Pancreas (tissue), 10 donors: ENCODE data around the gene LRRC61. TPM values are rescaled to one million over a fixed set of nuclear protein-coding genes. Genes with fewer than 3 reads are reported as not detected.
A peak's percentile ranks its signal among the peaks of the same experiment; 100 is the strongest.

Source experiments
- ATAC-seq, 4 donors: fragments of 200-7000 bp; cut with Tn5 transposase; one replicate each; pipeline versions ENCODE4 v1.8.0 to v1.9.1; 2020; ENCODE audit warnings: mild to moderate bottlenecking in 4 of 4, moderate library complexity in 4 of 4
- DNase-seq, 6 donors: peaks; one replicate each; pipeline ENCODE4 v3.0.0-alpha.2; 2020
- FAIRE-seq: peaks from 2 replicates; lab custom pipeline; 2012; peaks lifted over from hg19 to GRCh38; lab: Jason Lieb, UNC
- H3K27ac ChIP-seq, 4 donors: fragments of 200-600 bp; sonication (generic); 1 replicate in 3 of 4; 2 replicates in 1 of 4; pipeline versions ENCODE4 v1.5.0 to v1.8.0; 2020
- H3K27me3 ChIP-seq, 4 donors: fragments of 200-600 bp; one replicate each; pipeline ENCODE4 v1.8.0; 2021
- H3K36me3 ChIP-seq, 3 donors: fragments of 200-600 bp; sonication (generic) in 1 of 3; one replicate each; pipeline versions ENCODE4 v1.5.0 to v1.8.0; 2020 to 2021
- H3K4me1 ChIP-seq, 3 donors: fragments of 200-600 bp; one replicate each; pipeline ENCODE4 v1.8.0; 2021
- H3K4me3 ChIP-seq, 4 donors: fragments of 200-600 bp; sonication (generic) in 2 of 4; one replicate each; pipeline versions ENCODE4 v1.5.0 to v1.8.0; 2020 to 2021
- H3K9me3 ChIP-seq, 4 donors: fragments of 200-600 bp; one replicate each; pipeline ENCODE4 v1.8.0; 2021
- CTCF ChIP-seq, 4 donors: fragments of 200-600 bp; sonication (generic) in 3 of 4; IDR thresholded peaks; one replicate each; pipeline versions ENCODE4 v1.5.0 to v1.8.0; 2021; ENCODE audit warnings: antibody characterized with exemption in 4 of 4
- WGBS, 2 donors: extraction: QIAGEN DNeasy Blood & Tissue Kit; methylation state at CpG; one replicate each; pipeline ENCODE4 v1.1.7; 2013; 5-methylcytosine and 5-hydroxymethylcytosine counted together
- intact Hi-C, 3 donors: fragments of 100-400 bp; cut with DNase I; formaldehyde crosslinking; loops; one replicate each; pipeline versions ENCODE4 v1.11.1 to v1.14.2; 2022
- polyA plus RNA-seq, 2 donors: library from polyadenylated mRNA; stranded (reverse); fragments of 200-250 nt; gene quantifications; one replicate each; pipeline ENCODE4 v1.2.3, GENCODE V29; 2013
- total RNA-seq, 6 donors: library from RNA; stranded (reverse); fragmentation: NEBNext Ultra II Directional in 4 of 6; extraction: Animal tissue kit (Norgen Biotek cat#: 25700) in 4 of 6; gene quantifications; one replicate each; pipeline versions ENCODE4 v1.2.1 to v1.2.4, GENCODE V29; 2021 to 2023
- donor health status: healthy with polysubstance abuse.
- donor health status: DM: no; HTN: no; CAD: no; lungs with moderate emphysema.
- donor health status: DM: no; HTN: no; CAD: no.
- donor health status: control.
- donor health status: control.
- donor health status: Bipolar disorder and iron deficiency.
- donor health status: DM: yes; HTN: yes; CAD: no.
- donor health status: DM: no; HTN: no; CAD: no.
- donor health status: DM: no; HTN: no; CAD: no.
- donor health status: DM: yes; HTN: yes; CAD: no.

LRRC61 gene
- total and polyA plus RNA-seq, 8 donors = 7.1 to 11.2 (median 8.8) TPM

- intact Hi-C loops = no loop called here
- DNase-seq = no peak
- no peak for FAIRE-seq
- Histone ChIP-seq H3K36me3 (peaks cover 0 to 7% (median 0%) of the 10 kb centered on the region in 3 donors), H3K4me1 (peaks cover 11 to 30% (median 17%) of the 10 kb centered on the region in 3 donors), H3K4me3 (peak overlapping the region; percentile 64 to 82 (median 74)), H3K27me3 (no peaks in the 10 kb centered on the region), H3K27ac (peak overlapping the region; percentile 98 to 99 (median 98)), H3K9me3 (no peaks in the 10 kb centered on the region)
- WGBS, 2 donors = 7 to 10% methylated on average over 16 of the region's 16 CpGs
- ATAC-seq = peak in 2 of 4 donors; percentile 28 to 33
- no peak for TF ChIP-seq CTCF (IDR thresholded peaks at IDR 0.05)
Observed at GRCh38 chr7:150323682-150324372, 672 bp downstream of the LRRC61 start.

GRCh38 chr7:150324373-150324961, 1.3 kb downstream of the LRRC61 start:
- Histone ChIP-seq H3K4me3 (peak overlapping the region; percentile 64 to 82 (median 74)), H3K27me3 (no peaks in the 10 kb centered on the region), H3K4me1 (peaks cover 11 to 30% (median 17%) of the 10 kb centered on the region in 3 donors), H3K36me3 (peaks cover 0 to 7% (median 0%) of the 10 kb centered on the region in 3 donors), H3K9me3 (no peaks in the 10 kb centered on the region), H3K27ac (peak overlapping the region; percentile 98 to 99 (median 98))
- intact Hi-C loops = no loop called here
- DNase-seq (peak in 2 of 6 donors; percentile 40 to 65), ATAC-seq (peak in 3 of 4 donors; percentile 20 to 38 (median 26)), FAIRE-seq (no peak)
- TF ChIP-seq CTCF (IDR thresholded peaks at IDR 0.05) = no peak
- 28 to 35% methylated on average over 12 of the region's 12 CpGs for WGBS, 2 donors

- H3K4me1 ChIP-seq = peaks cover 11 to 28% (median 16%) of the 10 kb centered on the region in 3 donors
- no peaks in the 10 kb centered on the region for H3K9me3 ChIP-seq
- DNase-seq = no peak
- peaks cover 0 to 7% (median 0%) of the 10 kb centered on the region in 3 donors for H3K36me3 ChIP-seq
- ATAC-seq = no peak
- H3K4me3 ChIP-seq = no peak overlapping the region
- WGBS, 2 donors = 93 to 95% methylated on average over 10 of the region's 10 CpGs
- H3K27me3 ChIP-seq = no peaks in the 10 kb centered on the region
- no peak for TF ChIP-seq CTCF (IDR thresholded peaks at IDR 0.05)
- intact Hi-C loops = no loop called here
- H3K27ac ChIP-seq = peak overlapping the region in 3 of 4 donors; percentile 98 to 99 (median 98)
- FAIRE-seq = no peak
Observed at GRCh38 chr7:150325110-150325611, 2.0 kb downstream of the LRRC61 start.

- intact Hi-C loops = no loop called here
- no peak overlapping the region for H3K4me3 ChIP-seq
- DNase-seq (no peak), ATAC-seq (no peak), FAIRE-seq (no peak)
- no peak for TF ChIP-seq CTCF (IDR thresholded peaks at IDR 0.05)
- H3K4me1 ChIP-seq = peaks cover 7 to 21% (median 9%) of the 10 kb centered on the region in 3 donors
- H3K36me3 ChIP-seq = peaks cover 0 to 7% (median 0%) of the 10 kb centered on the region in 3 donors
- H3K9me3 ChIP-seq = no peaks in the 10 kb centered on the region
- no peaks in the 10 kb centered on the region for H3K27me3 ChIP-seq
- no peak overlapping the region for H3K27ac ChIP-seq
- 88 to 89% methylated on average over 6 of the region's 6 CpGs for WGBS, 2 donors
Observed at GRCh38 chr7:150325901-150326300, 2.7 kb downstream of the LRRC61 start.
